HEK293T (cell line): ENCODE results near the gene PSME1.

Source experiments
- CTCF ChIA-PET: fragments of 350-600 bp; formaldehyde crosslinking; extraction: SDS; loops from one replicate; lab custom pipeline; 2021; ENCODE audit warnings: antibody characterized with exemption, inconsistent platforms; lab: Yijun Ruan, JAX
- POLR2A ChIA-PET: fragments of 350-600 bp; formaldehyde crosslinking; extraction: SDS; loops from one replicate; lab custom pipeline; 2020; ENCODE audit warnings: antibody characterized with exemption, inconsistent platforms; lab: Yijun Ruan, JAX
- DNase-seq: peaks from one replicate; pipeline ENCODE4 v3.0.0; 2012; ENCODE audit warnings: mixed read lengths; ENCODE audit errors: extremely low spot score
- ARNT ChIP-seq: fragments of 450-650 bp; IDR thresholded peaks from 2 replicates; pipeline ENCODE4 v1.6.1; 2017; ENCODE audit warnings: mild to moderate bottlenecking
- BHLHE40 ChIP-seq: fragments of 450-650 bp; IDR thresholded peaks from 2 replicates; pipeline ENCODE4 v1.6.1; 2016; ENCODE audit warnings: mild to moderate bottlenecking, moderate library complexity, borderline replicate concordance
- CTBP1 ChIP-seq: fragments of 450-650 bp; IDR thresholded peaks from 2 replicates; pipeline ENCODE4 v1.6.1; 2016; ENCODE audit warnings: borderline replicate concordance
- ELF4 ChIP-seq: fragments of 450-650 bp; IDR thresholded peaks from 2 replicates; pipeline ENCODE4 v1.6.1; 2017; ENCODE audit warnings: antibody characterized with exemption
- FOXA1 ChIP-seq: fragments of 450-650 bp; IDR thresholded peaks from 2 replicates; pipeline ENCODE4 v1.6.1; 2016; ENCODE audit warnings: mild to moderate bottlenecking
- FOXK2 ChIP-seq: fragments of 450-650 bp; IDR thresholded peaks from 2 replicates; pipeline ENCODE4 v1.6.1; 2016; ENCODE audit warnings: mild to moderate bottlenecking
- FOXM1 ChIP-seq: fragments of 450-650 bp; IDR thresholded peaks from 2 replicates; pipeline ENCODE4 v1.6.1; 2017; ENCODE audit warnings: mild to moderate bottlenecking, borderline replicate concordance
- HDGF ChIP-seq: fragments of 450-650 bp; IDR thresholded peaks from 2 replicates; pipeline ENCODE4 v1.6.1; 2017; ENCODE audit warnings: antibody characterized with exemption, borderline replicate concordance
- L3MBTL2 ChIP-seq: fragments of 450-650 bp; conservative IDR thresholded peaks from 2 replicates; pipeline ENCODE4 v1.6.1; 2016; ENCODE audit warnings: mild to moderate bottlenecking
- LEF1 ChIP-seq: fragments of 450-650 bp; IDR thresholded peaks from 2 replicates; pipeline ENCODE4 v1.6.1; 2017; ENCODE audit warnings: mild to moderate bottlenecking, borderline replicate concordance
- NFRKB ChIP-seq: fragments of 450-650 bp; IDR thresholded peaks from 2 replicates; pipeline ENCODE4 v1.6.1; 2016; ENCODE audit warnings: mild to moderate bottlenecking, moderate library complexity
- SP1 ChIP-seq: fragments of 450-650 bp; IDR thresholded peaks from 2 replicates; pipeline ENCODE4 v1.6.1; 2017
- SUZ12 ChIP-seq: fragments of 450-650 bp; IDR thresholded peaks from 2 replicates; pipeline ENCODE4 v1.6.1; 2016; ENCODE audit warnings: mild to moderate bottlenecking
- TARDBP ChIP-seq: fragments of 450-650 bp; IDR thresholded peaks from 2 replicates; pipeline ENCODE4 v1.6.1; 2016
- ZNF384 ChIP-seq: fragments of 450-650 bp; IDR thresholded peaks from 2 replicates; pipeline ENCODE4 v1.6.1; 2016
- TF ChIP-seq, protein P1 (sequence below): fragments of 450-650 bp; IDR thresholded peaks from 2 replicates; pipeline ENCODE4 v1.6.1; 2016

PSME1 gene

GRCh38 chr14:24146978-24147760, 11.2 kb downstream of the PSME1 start, which contains the start of gene RNF31:
Gene RNF31 (plus strand): TSS chr14:24147498. CDS start chr14:24147699, 201 bp downstream.
- DNase-seq: peak; percentile 94
- ChIA-PET POLR2A (interaction anchor here (0.6 to 4.2 kb wide), 28 partner anchors 9 to 251 kb away, joined by 3 to 56 read pairs (median 4); partner anchors contain the start of genes CARMIL3, CHMP4A, DCAF11 and GMPR2), CTCF (interaction anchor here (1.4 to 3.6 kb wide), 4 partner anchors 14 to 90 kb away, joined by 5 to 19 read pairs (median 12); partner anchors contain the start of genes DCAF11, IRF9 and NRL)
- TF ChIP-seq TARDBP (no peak), SP1 (no peak), ELF4 (no peak)

DNA sequence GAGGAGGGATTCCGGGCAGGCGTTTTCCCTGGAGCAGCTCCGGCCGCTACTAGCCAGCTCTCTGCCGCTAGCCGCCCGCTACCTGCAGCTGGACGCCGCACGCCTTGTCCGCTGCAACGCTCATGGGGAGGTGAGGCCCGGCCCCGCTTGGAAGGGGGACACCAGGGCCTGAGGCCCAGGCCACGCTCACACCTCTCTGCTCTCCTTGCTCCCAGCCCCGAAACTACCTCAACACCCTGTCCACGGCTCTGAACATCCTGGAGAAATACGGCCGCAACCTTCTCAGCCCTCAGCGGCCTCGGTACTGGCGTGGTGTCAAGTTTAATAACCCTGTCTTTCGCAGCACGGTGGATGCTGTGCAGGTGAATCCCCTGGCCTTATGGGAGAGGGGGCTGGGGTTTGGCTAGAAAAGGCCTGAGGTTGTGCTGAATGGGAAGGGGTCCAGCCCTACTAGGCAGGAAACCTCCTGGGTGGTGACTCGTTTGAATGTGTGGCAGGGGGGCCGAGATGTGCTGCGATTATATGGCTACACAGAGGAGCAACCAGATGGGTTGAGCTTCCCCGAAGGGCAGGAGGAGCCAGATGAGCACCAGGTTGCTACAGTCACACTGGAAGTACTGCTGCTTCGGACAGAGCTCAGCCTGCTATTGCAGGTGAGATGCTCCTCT, 11.9 kb downstream of the PSME1 start:
- CTCF ChIA-PET: interaction anchor here (1.4 to 3.9 kb wide), 4 partner anchors 13 to 39 kb away, joined by 5 to 24 read pairs (median 16); partner anchors contain the start of genes DCAF11, IRF9 and NRL
- DNase-seq: no peak
- POLR2A ChIA-PET: interaction anchor here (1.0 to 4.2 kb wide), 14 partner anchors 10 to 123 kb away, joined by 3 to 56 read pairs (median 10); partner anchors contain the start of genes CHMP4A, DCAF11, IRF9 and NRL
- TF ChIP-seq TARDBP (no peak), SP1 (no peak), BHLHE40 (no peak), CTBP1 (no peak), FOXA1 (no peak), ZNF384 (no peak), FOXK2 (no peak), FOXM1 (no peak), NFRKB (no peak), LEF1 (no peak), L3MBTL2 (no peak), ELF4 (no peak), ARNT (no peak), HDGF (no peak)
- TF ChIP-seq, protein P1, sequence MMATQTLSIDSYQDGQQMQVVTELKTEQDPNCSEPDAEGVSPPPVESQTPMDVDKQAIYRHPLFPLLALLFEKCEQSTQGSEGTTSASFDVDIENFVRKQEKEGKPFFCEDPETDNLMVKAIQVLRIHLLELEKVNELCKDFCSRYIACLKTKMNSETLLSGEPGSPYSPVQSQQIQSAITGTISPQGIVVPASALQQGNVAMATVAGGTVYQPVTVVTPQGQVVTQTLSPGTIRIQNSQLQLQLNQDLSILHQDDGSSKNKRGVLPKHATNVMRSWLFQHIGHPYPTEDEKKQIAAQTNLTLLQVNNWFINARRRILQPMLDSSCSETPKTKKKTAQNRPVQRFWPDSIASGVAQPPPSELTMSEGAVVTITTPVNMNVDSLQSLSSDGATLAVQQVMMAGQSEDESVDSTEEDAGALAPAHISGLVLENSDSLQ: no peak

- ChIA-PET CTCF (interaction anchor here (0.6 to 3.9 kb wide), 3 partner anchors 11 to 204 kb away, joined by 3 to 24 read pairs (median 3); partner anchors contain the start of gene IRF9), POLR2A (interaction anchor here (1.2 to 4.2 kb wide), 5 partner anchors 8 to 55 kb away, joined by 3 to 26 read pairs (median 8); partner anchors contain the start of genes EMC9, IRF9, PCK2 and PSME1)
- DNase-seq: no peak
- TF ChIP-seq, protein P1: no peak
- TF ChIP-seq FOXK2 (no peak), ZNF384 (no peak), SUZ12 (no peak), ARNT (no peak), SP1 (no peak), FOXM1 (no peak)
These were observed 13.4 kb downstream of the PSME1 start for GRCh38 chr14:24149302-24149969.

- ChIA-PET POLR2A (interaction anchor here (1.2 to 2.9 kb wide), 4 partner anchors 9 to 56 kb away, joined by 3 to 13 read pairs (median 6); partner anchors contain the start of genes EMC9, IRF9, PCK2 and PSME1), CTCF (interaction anchor here (0.9 to 3.9 kb wide), 2 partner anchors 10 to 92 kb away, joined by 3 to 24 read pairs; partner anchors contain the start of gene IRF9)
- DNase-seq: no peak
- TF ChIP-seq ZNF384 (no peak), ELF4 (no peak), ARNT (no peak), FOXM1 (no peak), LEF1 (no peak)
- TF ChIP-seq, protein P1: no peak
These were observed 14.1 kb downstream of the PSME1 start for GRCh38 chr14:24150061-24150460.

DNA sequence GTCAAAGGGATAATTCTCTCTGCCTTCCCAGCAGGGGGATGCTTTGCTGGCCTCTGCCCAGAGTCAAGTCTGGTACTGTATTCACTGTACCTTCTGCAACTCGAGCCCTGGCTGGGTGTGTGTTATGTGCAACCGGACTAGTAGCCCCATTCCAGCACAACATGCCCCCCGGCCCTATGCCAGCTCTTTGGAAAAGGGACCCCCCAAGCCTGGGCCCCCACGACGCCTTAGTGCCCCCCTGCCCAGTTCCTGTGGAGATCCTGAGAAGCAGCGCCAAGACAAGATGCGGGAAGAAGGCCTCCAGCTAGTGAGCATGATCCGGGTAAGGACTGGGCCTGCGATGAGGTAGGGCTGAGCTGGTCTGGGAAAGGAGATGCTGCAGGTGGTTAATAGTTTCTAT, 14.6 kb downstream of the PSME1 start:
- no peak for DNase-seq
- CTCF ChIA-PET: interaction anchor here (3.9 kb wide), 1 partner anchor 10 kb away, joined by 24 read pairs; the partner anchor contains the start of gene IRF9
- TF ChIP-seq TARDBP: no peak
- TF ChIP-seq ARNT: no peak
- TF ChIP-seq, protein P1: no peak
- TF ChIP-seq FOXA1: no peak
- TF ChIP-seq BHLHE40: no peak
- no peak for TF ChIP-seq HDGF
- no peak for TF ChIP-seq CTBP1
- no peak for TF ChIP-seq LEF1
- TF ChIP-seq SUZ12: no peak
- POLR2A ChIA-PET: interaction anchor here (1.2 to 2.9 kb wide), 5 partner anchors 9 to 56 kb away, joined by 3 to 13 read pairs (median 6); partner anchors contain the start of genes EMC9, IRF9, PCK2 and PSME1
